GM12878 (cell line): ENCODE results near the gene SEMA4D. TPM values are rescaled to one million over a fixed set of nuclear protein-coding genes. Genes with fewer than 3 reads are reported as not detected.

Experiments
- ATAC-seq: fragments of 200-7000 bp; cut with Tn5 transposase; 3 replicates; pipeline ENCODE4 v1.9.1; 2020; ENCODE audit warnings: mild to moderate bottlenecking, moderate library complexity
- BruUV-seq: library from RNA; stranded (reverse); fragments of 400-500 nt; replicated peaks from 2 replicates; lab custom pipeline; 2021; lab: Mats Ljungman, UMichigan
- CTCF ChIA-PET: fragments of 300-600 bp; sonication (Branson Sonifier 250); formaldehyde crosslinking; extraction: SDS; loops from one replicate; lab custom pipeline; 2021; ENCODE audit warnings: inconsistent platforms; lab: Yijun Ruan, JAX
- POLR2A ChIA-PET: fragments of 350-600 bp; formaldehyde crosslinking; extraction: SDS; loops from one replicate; lab custom pipeline; 2021; ENCODE audit warnings: inconsistent platforms; lab: Charles Lee
- RAD21 ChIA-PET: fragments of 300-600 bp; sonication (Branson Sonifier 250); formaldehyde crosslinking; loops from one replicate; lab custom pipeline; 2023; ENCODE audit warnings: antibody characterized with exemption; ENCODE audit not compliant: unreplicated experiment; lab: Charles Lee
- SMC1A ChIA-PET: fragments of 300-600 bp; sonication (Branson Sonifier 250); formaldehyde crosslinking; loops from one replicate; lab custom pipeline; 2023; ENCODE audit not compliant: unreplicated experiment, uncharacterized antibody; lab: Charles Lee
- DNase-seq: peaks from one replicate; pipeline ENCODE4 v3.0.0-alpha.2; 2011; ENCODE audit warnings: low read depth, low spot score
- FAIRE-seq: peaks from 3 replicates; lab custom pipeline; 2011; peaks lifted over from hg19 to GRCh38; lab: Jason Lieb, UNC
- H2AFZ ChIP-seq: 2 replicates; pipeline ENCODE4 v1.6.0; 2011; ENCODE audit warnings: low read depth, low read length, control low read depth; ENCODE audit not compliant: control insufficient read depth
- H3K27ac ChIP-seq: 2 replicates; pipeline ENCODE4 v1.5.1; 2011; ENCODE audit warnings: control low read depth; ENCODE audit not compliant: control insufficient read depth, insufficient read depth
- H3K27me3 ChIP-seq, 2 experiments: replicated peaks in 1 of 2; 2 replicates each; pipeline versions ENCODE4 v1.6.0 to v1.6.1; 2011; ENCODE audit warnings: low read length in 1 of 2; ENCODE audit not compliant: control insufficient read depth in 2 of 2, insufficient read depth in 2 of 2
- H3K36me3 ChIP-seq, 2 experiments: 2 replicates each; pipeline ENCODE4 v1.5.1; 2011; ENCODE audit warnings: low read length in 1 of 2; ENCODE audit not compliant: control insufficient read depth in 2 of 2, insufficient read depth in 2 of 2
- H3K4me1 ChIP-seq: 2 replicates; pipeline ENCODE4 v1.6.1; 2011; ENCODE audit warnings: mild to moderate bottlenecking, low read length, moderate library complexity, mixed read lengths; ENCODE audit not compliant: control insufficient read depth, insufficient read depth
- H3K4me2 ChIP-seq: 2 replicates; pipeline ENCODE4 v1.6.0; 2011; ENCODE audit warnings: control low read depth; ENCODE audit not compliant: control insufficient read depth, insufficient read depth
- H3K4me3 ChIP-seq: fragments of 200-600 bp; sonication (generic); 2 replicates; pipeline ENCODE4 v1.5.1; 2016
- H3K79me2 ChIP-seq: 2 replicates; pipeline ENCODE4 v1.6.0; 2011; ENCODE audit warnings: low read length; ENCODE audit not compliant: control insufficient read depth, insufficient read depth
- H3K9ac ChIP-seq: 2 replicates; pipeline ENCODE4 v1.8.0; 2011; ENCODE audit warnings: low read length, control low read depth, mixed read lengths; ENCODE audit not compliant: control insufficient read depth, insufficient read depth
- H3K9me3 ChIP-seq: replicated peaks from 3 replicates; pipeline ENCODE4 v1.5.1; 2011; ENCODE audit warnings: mild to moderate bottlenecking, low read length; ENCODE audit not compliant: control insufficient read depth, insufficient read depth
- H4K20me1 ChIP-seq: 2 replicates; pipeline ENCODE4 v1.6.0; 2011; ENCODE audit not compliant: control insufficient read depth, insufficient read depth
- CEBPB ChIP-seq, 2 experiments: fragments of 150-350 bp in 1 of 2; IDR thresholded peaks; 2 replicates each; pipeline ENCODE4 v1.6.1; 2012 to 2014; ENCODE audit warnings: low read depth in 2 of 2, low read length in 2 of 2, borderline replicate concordance in 1 of 2, inconsistent platforms in 1 of 2
- FOS ChIP-seq: IDR thresholded peaks from 3 replicates; pipeline ENCODE4 v1.6.1; 2011; ENCODE audit warnings: borderline replicate concordance; ENCODE audit not compliant: insufficient read length; ENCODE audit errors: extremely low read depth
- GATAD2B ChIP-seq: fragments of 450-650 bp; conservative IDR thresholded peaks from 2 replicates; pipeline ENCODE4 v1.6.1; 2017; ENCODE audit warnings: low read depth, mild to moderate bottlenecking, moderate library complexity
- HDGF ChIP-seq: fragments of 450-650 bp; IDR thresholded peaks from 2 replicates; pipeline ENCODE4 v1.6.1; 2016; ENCODE audit warnings: antibody characterized with exemption
- IKZF2 ChIP-seq, 2 experiments: fragments of 450-650 bp; IDR thresholded peaks; 2 replicates each; pipeline ENCODE4 v1.6.1; 2017; ENCODE audit warnings: mild to moderate bottlenecking in 2 of 2, moderate library complexity in 2 of 2
- MTA2 ChIP-seq: fragments of 450-650 bp; IDR thresholded peaks from 2 replicates; pipeline ENCODE4 v1.6.1; 2016; ENCODE audit warnings: low read depth, mild to moderate bottlenecking, moderate library complexity
- NR2C1 ChIP-seq: fragments of 450-650 bp; IDR thresholded peaks from 2 replicates; pipeline ENCODE4 v1.6.1; 2017; ENCODE audit warnings: antibody characterized with exemption, mild to moderate bottlenecking, moderate library complexity
- PAX8 ChIP-seq: fragments of 450-650 bp; IDR thresholded peaks from 2 replicates; pipeline ENCODE4 v1.6.1; 2017; ENCODE audit warnings: mild to moderate bottlenecking, moderate library complexity
- RBBP5 ChIP-seq: fragments of 200-600 bp; sonication (generic); conservative IDR thresholded peaks from 2 replicates; pipeline ENCODE4 v1.6.1; 2016
- RUNX3 ChIP-seq: IDR thresholded peaks from 2 replicates; pipeline ENCODE4 v1.6.1; 2012; ENCODE audit warnings: low read length, inconsistent platforms
- WRNIP1 ChIP-seq: IDR thresholded peaks from 2 replicates; pipeline ENCODE4 v1.6.1; 2011; ENCODE audit warnings: low read depth, low read length, improper control_type of control experiment, borderline replicate concordance
- ZNF217 ChIP-seq: fragments of 450-650 bp; IDR thresholded peaks from 2 replicates; pipeline ENCODE4 v1.6.1; 2017; ENCODE audit warnings: antibody characterized with exemption, mild to moderate bottlenecking
- ZNF24 ChIP-seq: fragments of 450-650 bp; IDR thresholded peaks from 2 replicates; pipeline ENCODE4 v1.6.1; 2017; ENCODE audit warnings: antibody characterized with exemption, mild to moderate bottlenecking
- WGBS: methylation state at CpG from one replicate; pipeline ENCODE4 v1.1.6; 2016; ENCODE audit warnings: low lambda C conversion rate; ENCODE audit not compliant: insufficient replicate concordance, insufficient coverage; ENCODE audit errors: missing lambda C conversion rate; 5-methylcytosine and 5-hydroxymethylcytosine counted together
- in situ Hi-C: fragments of 300-500 bp; cut with MboI; formaldehyde crosslinking; loops from 9 replicates; pipeline ENCODE4 v1.14.3; 2018; ENCODE audit warnings: mixed read lengths
- intact Hi-C: fragments of 100-400 bp; cut with micrococcal nuclease; formaldehyde crosslinking; loops from one replicate; pipeline ENCODE4 v1.14.2; 2022; ENCODE audit not compliant: unreplicated experiment
- polyA plus RNA-seq, 11 experiments: library from polyadenylated mRNA; depleted of rRNA in 4 of 11; unstranded in 6 of 11; stranded (reverse) in 5 of 11; fragments of >200 nt; fragmentation: Nextera tagmentation in 4 of 11; fragmentation: Illumina TruSeq in 1 of 11; extraction: Ambion mirVana in 4 of 11; extraction: Trizol in 1 of 11; gene quantifications; 1 replicate in 1 of 11; 2 replicates in 10 of 11; pipeline versions ENCODE4 v1.2.1 to v1.2.3, GENCODE V29; 2011 to 2016; ENCODE audit warnings: inconsistent platforms in 2 of 11, missing spikeins in 2 of 11, low read depth in 1 of 11
- total RNA-seq, 4 experiments: library from RNA; depleted of rRNA in 3 of 4; stranded (reverse); fragments of >200 nt in 3 of 4; fragmentation: Illumina TruSeq in 1 of 4; extraction: Trizol in 1 of 4; gene quantifications; 2 replicates each; pipeline versions ENCODE4 v1.2.1 to v1.2.3, GENCODE V29; 2013 to 2021
- TF ChIP-seq, protein P1 (sequence below): fragments of 450-650 bp; IDR thresholded peaks from 2 replicates; pipeline ENCODE4 v1.6.1; 2016; ENCODE audit warnings: mild to moderate bottlenecking

SEMA4D gene
- total and polyA plus RNA-seq, 10 of the 15 experiments (the other 5 are each of a cell fraction or from before 2014, with no cell fraction given), result 15.1 to 136 (median 39.6) TPM

DNA sequence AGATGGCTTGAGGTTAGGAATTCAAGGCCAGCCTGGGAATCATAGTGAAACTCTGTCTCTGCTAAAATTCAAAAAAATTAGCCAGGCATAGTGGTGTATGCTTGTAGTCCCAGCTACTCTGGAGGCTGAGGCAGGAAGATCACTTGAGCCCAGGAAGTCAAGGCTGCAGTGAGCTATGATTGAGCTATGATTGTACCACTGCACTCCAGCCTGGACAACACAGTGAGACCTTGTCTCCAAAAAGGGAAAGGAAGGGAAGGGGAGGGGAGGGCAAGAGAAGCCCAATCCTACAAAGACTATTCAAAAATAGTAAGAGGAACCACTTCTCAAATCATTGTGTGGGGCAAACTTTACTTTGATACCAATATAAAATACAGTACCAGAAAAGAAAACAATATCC lies 11.2 kb downstream of the SEMA4D start:
- ChIA-PET CTCF (interaction anchor here (1.1 to 1.9 kb wide), 5 partner anchors 8 to 76 kb away, joined by 3 to 8 read pairs (median 5); no protein-coding TSS in a partner anchor), SMC1A (interaction anchor here (0.9 to 2.1 kb wide), 12 partner anchors 9 to 175 kb away, joined by 3 to 7 read pairs (median 4); partner anchors contain the start of gene SEMA4D), RAD21 (interaction anchor here (0.9 to 3.5 kb wide), 9 partner anchors 9 to 162 kb away, joined by 3 to 16 read pairs (median 5); no protein-coding TSS in a partner anchor), POLR2A (interaction anchor here (1.6 kb wide), 1 partner anchor 33 kb away, joined by 5 read pairs; no protein-coding TSS in a partner anchor)
- Histone ChIP-seq H2AFZ (no peak overlapping the region), H3K9ac (no peak overlapping the region), H3K79me2 (peaks cover 95% of the 10 kb centered on the region), H3K27ac (peak overlapping the region; percentile 44; the same call in 1 of the 2 replicates), H3K4me3 (no peak overlapping the region), H3K4me2 (peak overlapping the region; percentile 49; the same call in 1 of the 2 replicates), H3K27me3 (no peaks in the 10 kb centered on the region), H3K4me1 (peaks cover 52% of the 10 kb centered on the region), H3K9me3 (no peaks in the 10 kb centered on the region), H3K36me3 (peaks cover 0 to 7% of the 10 kb centered on the region in 2 experiments; a peak in 2 of 4 replicates), H4K20me1 (peaks cover 3% of the 10 kb centered on the region; the same call in 1 of the 2 replicates)
- no peak for DNase-seq
- no peak for FAIRE-seq
- intact Hi-C loops, result no loop called here
- in situ Hi-C loops, result no loop called here
- ATAC-seq, result no peak
- TF ChIP-seq RUNX3 (peak; percentile 27; the same call in 1 of the 2 replicates), GATAD2B (no peak)
- no TSS peak for BruUV-seq

DNA sequence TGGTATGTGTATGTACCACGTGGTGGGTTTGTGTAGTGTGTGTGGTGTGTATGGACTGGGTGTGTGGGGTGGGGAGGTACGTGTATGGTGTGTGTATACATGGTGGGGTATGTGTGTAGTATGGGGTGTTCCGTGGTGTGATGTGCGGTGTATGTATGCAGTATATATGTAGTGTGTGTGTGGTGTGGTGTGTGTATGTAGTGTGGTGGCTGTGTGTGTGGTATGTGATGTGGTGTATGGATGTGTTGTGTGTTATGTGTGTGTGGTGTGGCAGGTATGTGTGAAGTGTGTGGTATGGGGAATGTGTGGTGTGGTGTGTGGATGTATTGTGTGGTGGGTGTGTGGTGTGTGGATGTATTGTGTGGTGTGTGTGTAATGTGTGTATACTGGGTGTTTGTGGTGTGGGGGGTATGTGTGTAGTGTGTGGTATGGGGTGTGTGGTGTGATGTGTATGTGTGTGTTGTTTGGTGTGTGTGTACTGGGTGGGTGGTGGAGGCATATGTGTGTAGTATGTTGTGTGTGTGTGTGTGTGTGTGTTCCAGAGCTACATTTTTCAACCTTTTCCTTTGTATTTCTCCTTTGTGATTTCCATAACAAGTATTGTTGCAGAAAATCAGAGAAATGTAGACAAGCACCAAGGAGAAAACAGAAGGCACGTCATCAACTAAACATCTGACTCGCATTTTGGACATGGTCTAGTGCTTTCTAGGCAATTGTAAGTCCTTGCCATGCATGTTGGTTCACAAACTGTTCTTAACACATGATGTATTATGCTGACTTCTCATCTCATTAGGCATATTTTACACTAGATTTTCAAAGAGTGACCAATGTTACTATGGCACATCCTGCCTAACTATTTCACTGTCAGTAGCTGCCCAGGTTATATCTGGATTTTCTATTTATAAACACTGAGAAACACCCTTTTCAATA lies 13.2 kb downstream of the SEMA4D start:
- Histone ChIP-seq H3K27me3 (no peaks in the 10 kb centered on the region), H3K4me3 (peak overlapping the region; percentile 68), H4K20me1 (peaks cover 3% of the 10 kb centered on the region; the same call in 1 of the 2 replicates), H3K27ac (peak overlapping the region; percentile 26), H3K9me3 (no peaks in the 10 kb centered on the region), H3K9ac (peak overlapping the region; percentile 53), H3K4me1 (peaks cover 48% of the 10 kb centered on the region), H2AFZ (no peak overlapping the region), H3K79me2 (peaks cover 89% of the 10 kb centered on the region), H3K36me3 (peaks cover 0 to 8% of the 10 kb centered on the region in 2 experiments; a peak in 2 of 4 replicates), H3K4me2 (peak overlapping the region; percentile 87)
- intact Hi-C loops (loop anchor here (2.0 kb wide), 1 partner anchor 18 kb away; no protein-coding TSS in a partner anchor), in situ Hi-C loops (no loop called here)
- ATAC-seq, result peak; percentile 79
- ChIA-PET RAD21 (interaction anchor here (0.9 to 3.1 kb wide), 5 partner anchors 15 to 64 kb away, joined by 3 to 18 read pairs (median 4); no protein-coding TSS in a partner anchor), POLR2A (interaction anchor here (0.5 to 4.0 kb wide), 10 partner anchors 8 to 271 kb away, joined by 3 to 16 read pairs (median 4); no protein-coding TSS in a partner anchor), SMC1A (interaction anchor here (0.7 to 2.4 kb wide), 13 partner anchors 12 to 164 kb away, joined by 3 to 11 read pairs (median 5); no protein-coding TSS in a partner anchor), CTCF (interaction anchor here (0.6 to 2.5 kb wide), 6 partner anchors 14 to 959 kb away, joined by 3 to 17 read pairs (median 4); no protein-coding TSS in a partner anchor)
- peak; percentile 69 for FAIRE-seq
- TSS peak; percentile 87 for BruUV-seq
- peak; percentile 73 for DNase-seq
- WGBS, result 6% methylated on average over 6 of the region's 6 CpGs
- TF ChIP-seq WRNIP1, result no peak
- TF ChIP-seq MTA2, result peak; percentile 47; the same call in 1 of the 2 replicates
- TF ChIP-seq RBBP5, result no peak
- TF ChIP-seq FOS, result no peak
- TF ChIP-seq ZNF217, result 0 out of 2 replicates have a peak, but pooled peaks have one; percentile 50
- peak in 1 of 2 experiments; percentile 38; a peak in 1 of 4 replicates for TF ChIP-seq IKZF2 (IDR thresholded peaks at IDR 0.05)
- peak; percentile 96 for TF ChIP-seq PAX8
- no peak for TF ChIP-seq CEBPB (IDR thresholded peaks at IDR 0.05; ENCODE audit: borderline replicate concordance in 1 of 2, low read depth in 2 of 2, low read length in 2 of 2)
- TF ChIP-seq RUNX3, result no peak
- TF ChIP-seq, protein P1, sequence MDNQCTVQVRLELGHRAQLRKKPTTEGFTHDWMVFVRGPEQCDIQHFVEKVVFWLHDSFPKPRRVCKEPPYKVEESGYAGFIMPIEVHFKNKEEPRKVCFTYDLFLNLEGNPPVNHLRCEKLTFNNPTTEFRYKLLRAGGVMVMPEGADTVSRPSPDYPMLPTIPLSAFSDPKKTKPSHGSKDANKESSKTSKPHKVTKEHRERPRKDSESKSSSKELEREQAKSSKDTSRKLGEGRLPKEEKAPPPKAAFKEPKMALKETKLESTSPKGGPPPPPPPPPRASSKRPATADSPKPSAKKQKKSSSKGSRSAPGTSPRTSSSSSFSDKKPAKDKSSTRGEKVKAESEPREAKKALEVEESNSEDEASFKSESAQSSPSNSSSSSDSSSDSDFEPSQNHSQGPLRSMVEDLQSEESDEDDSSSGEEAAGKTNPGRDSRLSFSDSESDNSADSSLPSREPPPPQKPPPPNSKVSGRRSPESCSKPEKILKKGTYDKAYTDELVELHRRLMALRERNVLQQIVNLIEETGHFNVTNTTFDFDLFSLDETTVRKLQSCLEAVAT, result peak; percentile 94
- TF ChIP-seq HDGF, result peak; percentile 99
- TF ChIP-seq ZNF24, result no peak
- no peak for TF ChIP-seq NR2C1
